Measurements from ENCODE around the gene CD48. TPM values are rescaled to one million over a fixed set of nuclear protein-coding genes. Genes with fewer than 3 reads are reported as not detected.
"Not testable (repeated sequence)": the region's sequence is repeated elsewhere in the genome, so short reads cannot be mapped to it uniquely, and the experiment has no call there.

CD48 gene
- total RNA-seq, 2 experiments from 2014 or later: 387 to 395 TPM

- ChIA-PET CTCF (no interaction called here), POLR2A (no interaction called here)
- H3K27me3 ChIP-seq (ENCODE audit: control insufficient read depth in 1 of 2, insufficient read depth in 2 of 2, low read length in 2 of 2): no peaks in the 10 kb centered on the region
- Mint-ChIP-seq H3K4me3 (no peak overlapping the region), H3K4me1 (ENCODE audit: low read depth) (peaks cover 31% of the 10 kb centered on the region), H3K27me3 (no peaks in the 10 kb centered on the region), H3K36me3 (ENCODE audit: low read depth) (peaks cover 3% of the 10 kb centered on the region), H3K27ac (no peak overlapping the region), H3K9me3 (peaks cover 3% of the 10 kb centered on the region)
- intact Hi-C loops (cut with DNase I, micrococcal nuclease): no loop called here
- H3K36me3 ChIP-seq (ENCODE audit: insufficient read depth, low read length): no peaks in the 10 kb centered on the region
- no peak overlapping the region for H3K27ac ChIP-seq (ENCODE audit: low read depth in 1 of 2, low read length in 2 of 2)
- no peak for DNase-seq
- ATAC-seq (ENCODE audit: poor library complexity): no peak
- peaks cover 9% of the 10 kb centered on the region for H3K4me1 ChIP-seq (ENCODE audit: insufficient read depth, low read length)
- peaks cover 1 to 6% of the 10 kb centered on the region in 2 experiments for H3K9me3 ChIP-seq (ENCODE audit: control insufficient read depth in 1 of 2, insufficient read depth in 1 of 2, low read length in 2 of 2)
- no peak overlapping the region for H3K4me3 ChIP-seq (ENCODE audit: low read length)
- TF ChIP-seq, protein P1, sequence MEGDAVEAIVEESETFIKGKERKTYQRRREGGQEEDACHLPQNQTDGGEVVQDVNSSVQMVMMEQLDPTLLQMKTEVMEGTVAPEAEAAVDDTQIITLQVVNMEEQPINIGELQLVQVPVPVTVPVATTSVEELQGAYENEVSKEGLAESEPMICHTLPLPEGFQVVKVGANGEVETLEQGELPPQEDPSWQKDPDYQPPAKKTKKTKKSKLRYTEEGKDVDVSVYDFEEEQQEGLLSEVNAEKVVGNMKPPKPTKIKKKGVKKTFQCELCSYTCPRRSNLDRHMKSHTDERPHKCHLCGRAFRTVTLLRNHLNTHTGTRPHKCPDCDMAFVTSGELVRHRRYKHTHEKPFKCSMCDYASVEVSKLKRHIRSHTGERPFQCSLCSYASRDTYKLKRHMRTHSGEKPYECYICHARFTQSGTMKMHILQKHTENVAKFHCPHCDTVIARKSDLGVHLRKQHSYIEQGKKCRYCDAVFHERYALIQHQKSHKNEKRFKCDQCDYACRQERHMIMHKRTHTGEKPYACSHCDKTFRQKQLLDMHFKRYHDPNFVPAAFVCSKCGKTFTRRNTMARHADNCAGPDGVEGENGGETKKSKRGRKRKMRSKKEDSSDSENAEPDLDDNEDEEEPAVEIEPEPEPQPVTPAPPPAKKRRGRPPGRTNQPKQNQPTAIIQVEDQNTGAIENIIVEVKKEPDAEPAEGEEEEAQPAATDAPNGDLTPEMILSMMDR (IDR thresholded peaks at IDR 0.05): no peak
These were observed 20.4 kb upstream of the CD48 start for GRCh38 chr1:160731990-160732389.

GRCh38 chr1:160731564-160731963, 19.9 kb upstream of the CD48 start:
- H3K27me3 Mint-ChIP-seq; H3K4me3 ChIP-seq (ENCODE audit: low read length); H3K36me3 Mint-ChIP-seq (ENCODE audit: low read depth); intact Hi-C loops (cut with DNase I, micrococcal nuclease); POLR2A ChIA-PET; ATAC-seq (ENCODE audit: poor library complexity); DNase-seq; H3K27ac Mint-ChIP-seq; H3K27ac ChIP-seq (ENCODE audit: low read depth in 1 of 2, low read length in 2 of 2); H3K4me3 Mint-ChIP-seq; H3K9me3 Mint-ChIP-seq; CTCF ChIA-PET; H3K9me3 ChIP-seq (ENCODE audit: control insufficient read depth in 1 of 2, insufficient read depth in 1 of 2, low read length in 2 of 2); H3K27me3 ChIP-seq (ENCODE audit: control insufficient read depth in 1 of 2, insufficient read depth in 2 of 2, low read length in 2 of 2); H3K36me3 ChIP-seq (ENCODE audit: insufficient read depth, low read length): not testable (repeated sequence)
- peaks cover 13% of the 10 kb centered on the region for H3K4me1 ChIP-seq (ENCODE audit: insufficient read depth, low read length)
- peaks cover 31% of the 10 kb centered on the region for H3K4me1 Mint-ChIP-seq (ENCODE audit: low read depth)

DNA sequence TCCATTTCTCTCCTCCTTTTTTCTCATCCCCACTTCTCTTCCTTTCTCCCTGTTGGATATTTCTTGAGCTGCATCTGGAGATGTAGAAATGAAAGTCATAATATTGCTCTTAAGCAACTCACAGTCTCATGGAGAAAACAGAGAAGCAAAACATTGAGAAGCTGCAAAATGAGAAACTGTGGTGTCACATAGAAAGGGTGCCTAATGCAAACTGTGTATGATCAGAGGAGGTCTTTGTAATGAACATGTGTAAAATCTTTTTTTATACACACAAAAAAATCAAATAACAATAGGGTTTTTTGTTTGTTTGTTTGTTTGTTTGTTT, 15.7 kb upstream of the CD48 start:
- Histone ChIP-seq H3K4me1 (ENCODE audit: insufficient read depth, low read length) (peaks cover 16% of the 10 kb centered on the region), H3K4me3 (ENCODE audit: low read length) (no peak overlapping the region), H3K27ac (ENCODE audit: low read depth in 1 of 2, low read length in 2 of 2) (no peak overlapping the region), H3K9me3 (ENCODE audit: control insufficient read depth in 1 of 2, insufficient read depth in 1 of 2, low read length in 2 of 2) (no peaks in the 10 kb centered on the region), H3K27me3 (ENCODE audit: control insufficient read depth in 1 of 2, insufficient read depth in 2 of 2, low read length in 2 of 2) (no peaks in the 10 kb centered on the region), H3K36me3 (ENCODE audit: insufficient read depth, low read length) (no peaks in the 10 kb centered on the region)
- Mint-ChIP-seq H3K9me3 (no peaks in the 10 kb centered on the region), H3K4me1 (ENCODE audit: low read depth) (peaks cover 17% of the 10 kb centered on the region), H3K27me3 (no peaks in the 10 kb centered on the region), H3K4me3 (no peak overlapping the region), H3K36me3 (ENCODE audit: low read depth) (no peaks in the 10 kb centered on the region), H3K27ac (no peak overlapping the region)
- intact Hi-C loops (cut with DNase I, micrococcal nuclease): loop anchor here (1.0 to 5.0 kb wide), 7 partner anchors 42 to 264 kb away; partner anchors contain the start of gene ITLN1 (in 2 of the 2)
- no peak for ATAC-seq (ENCODE audit: poor library complexity)
- ChIA-PET CTCF (interaction anchor here (0.6 to 3.7 kb wide), 31 partner anchors 10 to 226 kb away, joined by 3 to 43 read pairs (median 4); partner anchors contain the start of genes ITLN1, ITLN2, LY9 and SLAMF7), POLR2A (interaction anchor here (0.9 to 3.8 kb wide), 7 partner anchors 17 to 263 kb away, joined by 3 to 13 read pairs (median 4); no protein-coding TSS in a partner anchor)
- TF ChIP-seq, protein P1 (IDR thresholded peaks at IDR 0.05): no peak
- DNase-seq: no peak

Measured in CD4-positive, alpha-beta T cell (primary cell).